ENCODE results near the gene NUP210. TPM values are rescaled to one million over a fixed set of nuclear protein-coding genes. Genes with fewer than 3 reads are reported as not detected.

Gene NUP210
- total and polyA plus RNA-seq, 2 of the 13 experiments (the other 11 are each of a cell fraction or from before 2014, with no cell fraction given) = 31.6 to 35.2 TPM

DNA sequence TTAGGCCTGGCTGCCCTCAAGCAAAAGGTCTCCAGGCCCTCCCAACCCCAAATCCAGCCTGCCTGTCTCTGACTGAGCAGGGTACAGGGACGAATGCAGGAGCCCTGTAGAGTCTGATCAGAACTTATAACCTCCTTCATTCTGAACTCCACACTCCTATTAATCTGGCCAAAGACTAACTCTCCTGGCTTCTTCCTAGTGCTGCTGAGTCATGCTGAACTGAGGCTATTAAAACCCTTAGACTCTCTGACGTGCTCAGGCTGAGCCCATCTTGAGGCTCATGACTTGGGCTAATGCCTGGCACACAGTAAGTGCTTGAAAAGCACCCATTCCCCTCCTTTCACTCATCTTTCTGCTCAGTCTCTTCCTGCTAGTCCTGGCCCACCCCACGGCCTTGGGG lies 81.9 kb downstream of the NUP210 start:
- Histone ChIP-seq H3K9me3 (ENCODE audit: low read length) (no peaks in the 10 kb centered on the region), H3K4me2 (ENCODE audit: low read depth, low read length) (no peak overlapping the region), H3K36me3 (replicated peaks in 1 of 2; ENCODE audit: control insufficient read depth in 1 of 2, insufficient read depth in 2 of 2, low read length in 2 of 2) (peaks cover 20 to 87% of the 10 kb centered on the region in 2 experiments), H3K79me2 (ENCODE audit: insufficient read depth, low read length) (no peaks in the 10 kb centered on the region), H3K27me3 (ENCODE audit: control insufficient read depth in 1 of 2, insufficient read depth in 2 of 2, low read length in 2 of 2) (no peaks in the 10 kb centered on the region), H3K4me3 (replicated peaks in 1 of 3; ENCODE audit: insufficient read depth in 1 of 3, low read depth in 2 of 3, low read length in 3 of 3) (no peak overlapping the region), H4K20me1 (ENCODE audit: insufficient read depth, low read length) (no peaks in the 10 kb centered on the region), H2AFZ (ENCODE audit: low read length) (no peak overlapping the region), H3K9ac (ENCODE audit: insufficient read depth, low read depth, low read length) (no peak overlapping the region), H3K27ac (ENCODE audit: extremely low read length, insufficient read depth, low read length) (no peak overlapping the region), H3K4me1 (ENCODE audit: insufficient read depth, low read length) (no peaks in the 10 kb centered on the region)
- FAIRE-seq (no peak), DNase-seq (ENCODE audit: low spot score) (no peak), ATAC-seq (no peak)
- BruUV-seq (replicated peaks) = no TSS peak
- CTCF ChIA-PET (ENCODE audit: low intra/inter-chr PET ratio, low total read pairs) = no interaction called here
- 94% methylated on average over 2 of the region's 3 CpGs for WGBS (ENCODE audit: low lambda C conversion rate)
- intact Hi-C loops (cut with micrococcal nuclease; ENCODE audit: unreplicated experiment) (no loop called here), in situ Hi-C loops (cut with HindIII; ENCODE audit: extremely low pct_ligation_motif_present, low pct_unique_long_range_greater_than_20kb) (no loop called here)
- POLR2A ChIA-PET = no interaction called here
- no peak for TF ChIP-seq ERF (CRISPR knock-in tag; IDR thresholded peaks at IDR 0.05)
- no peak for TF ChIP-seq SMAD3 (CRISPR knock-in tag; IDR thresholded peaks at IDR 0.05)
- TF ChIP-seq RXRA (CRISPR knock-in tag; IDR thresholded peaks at IDR 0.05) = no peak
- TF ChIP-seq CHD2 (IDR thresholded peaks at IDR 0.05; ENCODE audit: low read depth, low read length) = no peak
- no peak for TF ChIP-seq RARG (CRISPR knock-in tag; IDR thresholded peaks at IDR 0.05; ENCODE audit: low read depth)
- TF ChIP-seq, protein P1, sequence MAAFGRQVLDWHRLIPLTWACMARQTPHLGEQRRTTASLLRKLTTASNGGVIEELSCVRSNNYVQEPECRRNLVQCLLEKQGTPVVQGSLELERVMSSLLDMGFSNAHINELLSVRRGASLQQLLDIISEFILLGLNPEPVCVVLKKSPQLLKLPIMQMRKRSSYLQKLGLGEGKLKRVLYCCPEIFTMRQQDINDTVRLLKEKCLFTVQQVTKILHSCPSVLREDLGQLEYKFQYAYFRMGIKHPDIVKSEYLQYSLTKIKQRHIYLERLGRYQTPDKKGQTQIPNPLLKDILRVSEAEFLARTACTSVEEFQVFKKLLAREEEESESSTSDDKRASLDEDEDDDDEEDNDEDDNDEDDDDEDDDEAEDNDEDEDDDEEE (CRISPR knock-in tag; IDR thresholded peaks at IDR 0.05) = no peak
- no peak for TF ChIP-seq NR2F6 (IDR thresholded peaks at IDR 0.05)
- no peak for TF ChIP-seq NR2F6 (CRISPR knock-in tag; IDR thresholded peaks at IDR 0.05)
- no peak for TF ChIP-seq ZNF724P (CRISPR knock-in tag; IDR thresholded peaks at IDR 0.05; ENCODE audit: borderline replicate concordance)

DNA sequence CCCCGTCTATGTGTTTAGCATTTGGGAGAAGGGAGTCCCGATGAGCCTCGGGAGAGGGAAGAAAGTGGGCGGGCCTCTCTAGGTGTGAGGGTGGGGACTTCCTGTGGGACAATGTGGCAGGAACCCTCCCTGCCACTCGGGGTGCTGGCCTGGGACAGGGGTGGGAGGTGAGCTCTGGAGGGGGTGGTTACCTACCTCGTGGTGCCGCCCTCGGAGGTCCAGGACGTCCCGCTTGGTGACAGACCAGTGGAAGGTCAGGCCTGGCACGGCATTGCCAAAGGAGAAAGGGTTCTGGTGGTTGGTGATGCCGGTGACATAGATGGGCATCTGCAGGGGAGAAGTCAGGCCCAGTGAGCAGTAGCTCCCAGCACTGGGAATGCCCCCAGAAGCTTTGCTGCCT lies 83.5 kb downstream of the NUP210 start:
- in situ Hi-C loops (cut with HindIII; ENCODE audit: extremely low pct_ligation_motif_present, low pct_unique_long_range_greater_than_20kb) = no loop called here
- BruUV-seq (replicated peaks) = no TSS peak
- CTCF ChIA-PET (ENCODE audit: low intra/inter-chr PET ratio, low total read pairs) = no interaction called here
- TF ChIP-seq EP300 (IDR thresholded peaks at IDR 0.05; ENCODE audit: low read depth in 2 of 2, low read length in 2 of 2) = no peak
- no peak for TF ChIP-seq EP300 (CRISPR knock-in tag; IDR thresholded peaks at IDR 0.05; ENCODE audit: borderline replicate concordance)
- TF ChIP-seq ZNF616 (CRISPR knock-in tag; IDR thresholded peaks at IDR 0.05; ENCODE audit: low read depth) = no peak
- no peak for TF ChIP-seq ZSCAN9 (CRISPR knock-in tag; IDR thresholded peaks at IDR 0.05; ENCODE audit: borderline replicate concordance)
- no peak for TF ChIP-seq WIZ (CRISPR knock-in tag; IDR thresholded peaks at IDR 0.05)
- no peak for TF ChIP-seq FOXO1 (CRISPR knock-in tag; IDR thresholded peaks at IDR 0.05)
- TF ChIP-seq ONECUT2 (CRISPR knock-in tag; IDR thresholded peaks at IDR 0.05) = no peak
- no peak for TF ChIP-seq NFATC3 (CRISPR knock-in tag; IDR thresholded peaks at IDR 0.05)
- TF ChIP-seq MED13 (CRISPR knock-in tag; IDR thresholded peaks at IDR 0.05) = no peak
- no peak for TF ChIP-seq ARNT (IDR thresholded peaks at IDR 0.05)
- no peak for TF ChIP-seq YY1 (IDR thresholded peaks at IDR 0.05; ENCODE audit: insufficient read depth, insufficient replicate concordance, low read depth, low read length)
- no peak for TF ChIP-seq ZNF17 (CRISPR knock-in tag; IDR thresholded peaks at IDR 0.05)
- TF ChIP-seq ZBTB8A (CRISPR knock-in tag; IDR thresholded peaks at IDR 0.05; ENCODE audit: borderline replicate concordance, low read depth) = no peak
- no peak for TF ChIP-seq ZNF598 (CRISPR knock-in tag; IDR thresholded peaks at IDR 0.05; ENCODE audit: borderline replicate concordance)
- TF ChIP-seq ZNF138 (CRISPR knock-in tag; IDR thresholded peaks at IDR 0.05; ENCODE audit: low read depth) = no peak

More for the DNA sequence above, 83.5 kb downstream of the NUP210 start:
- DNase-seq (ENCODE audit: low spot score) (no peak), ATAC-seq (no peak), FAIRE-seq (no peak)
- no peak overlapping the region for H3K27ac ChIP-seq (ENCODE audit: extremely low read length, insufficient read depth, low read length)
- H3K9me3 ChIP-seq (ENCODE audit: low read length) = no peaks in the 10 kb centered on the region
- H3K36me3 ChIP-seq (replicated peaks in 1 of 2; ENCODE audit: control insufficient read depth in 1 of 2, insufficient read depth in 2 of 2, low read length in 2 of 2) = peaks cover 24 to 86% of the 10 kb centered on the region in 2 experiments
- H3K9ac ChIP-seq (ENCODE audit: insufficient read depth, low read depth, low read length) = no peak overlapping the region
- no peaks in the 10 kb centered on the region for H3K27me3 ChIP-seq (ENCODE audit: control insufficient read depth in 1 of 2, insufficient read depth in 2 of 2, low read length in 2 of 2)
- H3K4me3 ChIP-seq (replicated peaks in 1 of 3; ENCODE audit: insufficient read depth in 1 of 3, low read depth in 2 of 3, low read length in 3 of 3) = no peak overlapping the region
- POLR2A ChIA-PET = no interaction called here
- no peak overlapping the region for H2AFZ ChIP-seq (ENCODE audit: low read length)
- intact Hi-C loops (cut with micrococcal nuclease; ENCODE audit: unreplicated experiment) = no loop called here
- H3K79me2 ChIP-seq (ENCODE audit: insufficient read depth, low read length) = no peaks in the 10 kb centered on the region
- H4K20me1 ChIP-seq (ENCODE audit: insufficient read depth, low read length) = no peaks in the 10 kb centered on the region
- H3K4me2 ChIP-seq (ENCODE audit: low read depth, low read length) = no peak overlapping the region
- H3K4me1 ChIP-seq (ENCODE audit: insufficient read depth, low read length) = no peaks in the 10 kb centered on the region
- WGBS (ENCODE audit: low lambda C conversion rate) = 92% methylated on average over 10 of the region's 12 CpGs

All from HepG2 (cell line).